ENCODE results near the gene RAB29.

DNA sequence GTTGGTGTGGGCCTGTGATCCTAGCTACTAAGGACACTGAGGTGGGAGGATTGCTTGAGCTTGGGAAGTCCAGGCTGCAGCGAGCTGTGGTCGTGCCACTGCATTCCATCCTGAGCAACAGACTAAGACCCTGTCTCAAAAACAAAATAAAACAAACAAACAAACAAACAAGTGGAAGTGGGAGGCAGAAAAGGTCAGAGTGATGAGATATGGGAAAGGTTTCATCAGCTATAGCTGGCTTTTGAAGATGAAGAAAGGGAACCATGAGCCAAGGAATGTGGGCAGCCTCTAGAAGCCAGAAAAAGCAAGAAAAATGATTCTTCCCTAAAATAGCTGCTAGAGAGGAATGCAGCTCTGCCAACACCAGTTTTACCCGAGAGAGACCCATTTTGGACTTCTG lies 14.7 kb downstream of the RAB29 start:
- TF ChIP-seq SIN3A (IDR thresholded peaks at IDR 0.05; ENCODE audit: borderline replicate concordance, insufficient read depth, low read length) (no peak), FOXP2 (optimal IDR thresholded peaks at IDR 0.05; ENCODE audit: borderline replicate concordance, extremely low read depth, extremely low read length, insufficient read depth) (no peak), POLR2AphosphoS5 (IDR thresholded peaks at IDR 0.05; ENCODE audit: low read depth, low read length) (no peak)
- TF ChIP-seq, protein P1, sequence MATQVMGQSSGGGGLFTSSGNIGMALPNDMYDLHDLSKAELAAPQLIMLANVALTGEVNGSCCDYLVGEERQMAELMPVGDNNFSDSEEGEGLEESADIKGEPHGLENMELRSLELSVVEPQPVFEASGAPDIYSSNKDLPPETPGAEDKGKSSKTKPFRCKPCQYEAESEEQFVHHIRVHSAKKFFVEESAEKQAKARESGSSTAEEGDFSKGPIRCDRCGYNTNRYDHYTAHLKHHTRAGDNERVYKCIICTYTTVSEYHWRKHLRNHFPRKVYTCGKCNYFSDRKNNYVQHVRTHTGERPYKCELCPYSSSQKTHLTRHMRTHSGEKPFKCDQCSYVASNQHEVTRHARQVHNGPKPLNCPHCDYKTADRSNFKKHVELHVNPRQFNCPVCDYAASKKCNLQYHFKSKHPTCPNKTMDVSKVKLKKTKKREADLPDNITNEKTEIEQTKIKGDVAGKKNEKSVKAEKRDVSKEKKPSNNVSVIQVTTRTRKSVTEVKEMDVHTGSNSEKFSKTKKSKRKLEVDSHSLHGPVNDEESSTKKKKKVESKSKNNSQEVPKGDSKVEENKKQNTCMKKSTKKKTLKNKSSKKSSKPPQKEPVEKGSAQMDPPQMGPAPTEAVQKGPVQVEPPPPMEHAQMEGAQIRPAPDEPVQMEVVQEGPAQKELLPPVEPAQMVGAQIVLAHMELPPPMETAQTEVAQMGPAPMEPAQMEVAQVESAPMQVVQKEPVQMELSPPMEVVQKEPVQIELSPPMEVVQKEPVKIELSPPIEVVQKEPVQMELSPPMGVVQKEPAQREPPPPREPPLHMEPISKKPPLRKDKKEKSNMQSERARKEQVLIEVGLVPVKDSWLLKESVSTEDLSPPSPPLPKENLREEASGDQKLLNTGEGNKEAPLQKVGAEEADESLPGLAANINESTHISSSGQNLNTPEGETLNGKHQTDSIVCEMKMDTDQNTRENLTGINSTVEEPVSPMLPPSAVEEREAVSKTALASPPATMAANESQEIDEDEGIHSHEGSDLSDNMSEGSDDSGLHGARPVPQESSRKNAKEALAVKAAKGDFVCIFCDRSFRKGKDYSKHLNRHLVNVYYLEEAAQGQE (IDR thresholded peaks at IDR 0.05; ENCODE audit: insufficient read depth in 1 of 2, low read depth in 2 of 2, low read length in 2 of 2) = no peak
